HG02610 (cell line): ENCODE results near the gene TIMM23.
A peak's percentile ranks its signal among the peaks of the same experiment; 100 is the strongest.
"Not testable (repeated sequence)": the region's sequence is repeated elsewhere in the genome, so short reads cannot be mapped to it uniquely, and the experiment has no call there.

Source experiments
- ATAC-seq: cut with Tn5 transposase; IDR thresholded peaks from one replicate; pipeline ENCODE4 v1.9.1; 2021; ENCODE audit warnings: mild to moderate bottlenecking, moderate library complexity; ENCODE audit not compliant: unreplicated experiment

TIMM23 gene

DNA sequence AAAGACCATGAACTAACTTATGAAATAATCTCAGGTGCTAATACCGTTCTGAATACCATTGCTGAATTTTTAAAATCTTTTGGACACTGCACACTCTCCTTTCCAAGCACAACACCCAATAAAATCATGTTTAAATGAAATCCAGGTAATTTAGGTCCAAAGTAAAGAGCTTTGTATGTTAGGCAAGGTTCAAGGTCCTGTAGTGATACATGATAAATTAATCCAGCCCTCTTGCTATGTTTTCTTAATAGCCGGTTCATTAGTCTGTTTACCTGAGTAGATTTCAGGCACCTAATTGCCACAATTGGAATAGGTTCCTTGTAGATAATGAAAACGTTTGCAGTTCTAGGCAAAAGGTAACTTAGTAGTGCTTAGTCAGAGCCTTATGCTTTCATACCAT is 13.3 kb downstream of the TIMM23 start:
- ATAC-seq, result not testable (repeated sequence)

DNA sequence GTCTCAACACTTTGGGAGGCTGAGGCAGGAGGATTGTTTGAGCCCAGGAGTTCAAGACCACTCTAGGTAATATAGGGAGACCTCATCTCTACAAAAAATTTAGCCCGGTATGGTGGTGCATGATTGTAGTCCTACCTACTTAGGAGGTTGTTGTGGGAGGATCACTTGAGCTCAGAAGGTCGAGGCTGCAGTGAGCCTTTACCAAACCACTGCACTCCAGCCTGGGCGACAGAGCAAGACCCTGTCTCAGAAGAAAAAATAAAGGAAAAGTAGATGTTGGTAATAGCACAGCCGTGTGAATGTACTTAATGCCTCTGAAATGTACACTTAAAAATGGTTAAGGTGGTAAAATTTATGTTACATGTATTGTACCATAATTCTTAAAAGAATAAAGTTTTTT is 25.3 kb downstream of the TIMM23 start:
- no peak for ATAC-seq

DNA sequence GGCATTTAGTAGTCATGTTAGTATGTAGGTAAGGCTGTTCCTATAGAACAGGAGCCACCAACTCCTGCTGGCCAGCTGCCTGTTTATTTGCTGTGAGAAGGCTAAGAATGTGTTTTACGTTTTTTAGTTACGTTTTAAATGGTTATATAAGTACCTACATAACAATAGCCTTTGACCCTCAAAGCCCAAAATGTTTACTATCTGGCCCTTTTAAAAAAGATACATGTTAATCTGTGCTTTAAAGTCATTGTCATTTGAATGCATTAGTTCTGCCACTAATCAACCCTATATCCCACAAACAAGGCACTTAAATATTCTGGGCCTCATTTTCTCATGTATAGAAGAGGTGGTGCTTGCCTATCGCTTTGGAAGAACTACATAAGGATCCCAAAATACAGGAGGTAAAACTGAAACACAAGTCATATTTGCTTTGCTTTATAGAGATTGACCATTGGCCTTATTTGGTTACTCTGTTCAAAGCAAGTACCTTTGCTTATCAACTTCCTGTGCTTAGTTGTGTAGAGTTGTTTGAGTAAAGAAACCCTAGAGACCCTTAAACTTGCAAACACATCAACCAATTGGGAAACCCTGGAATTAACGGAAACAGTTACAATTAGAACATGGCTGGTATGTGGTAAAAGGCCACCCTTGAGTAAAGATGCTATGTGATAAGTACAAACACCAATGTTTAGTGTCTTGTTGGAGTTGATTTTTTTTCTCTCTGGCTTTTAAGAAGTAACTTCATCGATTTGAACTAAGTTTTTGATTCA is 25.9 kb downstream of the TIMM23 start:
- no peak for ATAC-seq

DNA sequence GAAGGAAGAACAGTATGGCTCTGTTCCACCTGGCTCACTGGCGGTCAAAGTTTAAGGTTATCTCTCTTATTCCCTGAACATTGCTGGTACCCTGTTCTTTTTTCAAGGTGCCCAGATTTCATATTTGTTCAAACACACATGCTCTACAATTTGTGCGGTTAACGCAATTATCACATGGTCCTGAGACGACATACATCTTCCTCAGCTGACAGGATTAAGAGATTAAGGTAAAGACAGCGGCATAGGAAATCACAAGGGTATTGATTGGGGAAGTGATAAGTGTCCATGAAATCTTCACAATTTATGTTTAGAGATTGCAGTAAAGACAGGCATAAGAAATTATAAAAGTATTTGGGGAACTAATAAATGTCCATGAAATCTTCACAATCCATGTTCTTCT is 27.7 kb downstream of the TIMM23 start:
- ATAC-seq, result not testable (repeated sequence)

DNA sequence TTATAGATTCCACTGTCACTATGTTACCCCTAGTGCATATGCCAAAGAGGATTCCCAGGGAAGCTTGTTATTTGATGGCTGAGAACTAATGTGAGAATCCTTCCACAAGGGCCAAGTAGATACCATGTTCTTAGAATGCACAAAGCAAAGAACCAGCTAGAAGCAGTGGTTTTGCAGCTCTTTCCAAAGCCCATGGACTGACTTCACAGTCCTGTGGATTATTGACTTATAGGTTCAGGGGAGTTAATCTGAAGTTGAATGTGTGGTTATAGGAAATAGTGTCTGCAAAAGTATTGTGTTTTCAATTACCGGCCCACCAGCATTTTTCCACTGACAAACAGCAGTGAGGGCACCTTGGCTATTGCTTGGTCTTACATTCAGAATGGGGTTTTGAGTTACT is 28.2 kb downstream of the TIMM23 start:
- ATAC-seq, result no peak

DNA sequence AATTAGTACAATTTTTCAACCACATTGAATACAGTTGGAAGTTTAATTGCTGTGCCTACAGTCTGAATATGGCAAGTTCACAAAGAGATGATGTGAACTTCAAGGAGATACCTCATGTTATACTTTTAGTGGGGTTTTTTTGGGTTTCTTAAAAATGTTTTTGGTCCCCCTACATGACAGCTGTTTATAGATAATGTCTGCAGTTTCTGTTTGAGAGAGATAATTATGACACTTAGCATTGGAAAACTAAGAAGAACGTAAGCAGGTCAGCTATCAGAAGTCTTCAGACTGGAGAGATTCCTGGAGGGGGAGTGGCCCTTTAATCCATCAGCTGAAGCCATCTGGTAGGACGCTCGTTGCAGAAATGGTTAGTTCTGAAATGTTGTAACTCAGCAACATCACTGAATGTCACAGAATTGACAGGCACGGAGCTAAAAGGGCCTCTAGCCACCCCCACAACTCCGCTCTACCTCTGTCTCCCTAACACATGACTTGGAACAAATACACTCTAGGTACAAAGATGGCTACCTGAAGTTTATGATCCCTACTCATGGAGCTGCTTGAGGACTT is 29.0 kb downstream of the TIMM23 start:
- no peak for ATAC-seq

DNA sequence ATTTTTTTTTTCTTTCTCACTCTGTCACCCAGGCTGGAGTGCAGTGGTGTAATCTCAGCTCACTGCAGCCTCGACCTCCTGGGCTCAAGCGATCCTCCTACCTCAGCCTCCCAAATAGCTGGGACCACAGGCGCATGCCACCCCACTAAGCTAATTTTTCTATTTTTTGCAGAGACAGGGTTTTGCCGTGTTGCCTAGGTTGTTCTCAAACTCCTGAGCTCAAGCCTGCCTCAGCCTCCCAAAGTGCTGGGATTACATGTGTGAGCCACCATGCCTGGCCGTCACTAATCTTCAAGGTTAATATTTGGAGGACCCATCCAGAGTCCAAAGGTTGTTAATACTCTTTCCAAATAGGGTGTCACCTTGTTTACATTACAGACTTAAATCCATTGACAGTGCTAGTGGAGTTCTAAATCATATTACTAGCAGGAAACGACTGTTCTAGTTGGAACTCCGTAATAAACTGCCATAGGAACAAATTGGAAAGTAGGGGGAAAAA is 29.9 kb downstream of the TIMM23 start:
- not testable (repeated sequence) for ATAC-seq

DNA sequence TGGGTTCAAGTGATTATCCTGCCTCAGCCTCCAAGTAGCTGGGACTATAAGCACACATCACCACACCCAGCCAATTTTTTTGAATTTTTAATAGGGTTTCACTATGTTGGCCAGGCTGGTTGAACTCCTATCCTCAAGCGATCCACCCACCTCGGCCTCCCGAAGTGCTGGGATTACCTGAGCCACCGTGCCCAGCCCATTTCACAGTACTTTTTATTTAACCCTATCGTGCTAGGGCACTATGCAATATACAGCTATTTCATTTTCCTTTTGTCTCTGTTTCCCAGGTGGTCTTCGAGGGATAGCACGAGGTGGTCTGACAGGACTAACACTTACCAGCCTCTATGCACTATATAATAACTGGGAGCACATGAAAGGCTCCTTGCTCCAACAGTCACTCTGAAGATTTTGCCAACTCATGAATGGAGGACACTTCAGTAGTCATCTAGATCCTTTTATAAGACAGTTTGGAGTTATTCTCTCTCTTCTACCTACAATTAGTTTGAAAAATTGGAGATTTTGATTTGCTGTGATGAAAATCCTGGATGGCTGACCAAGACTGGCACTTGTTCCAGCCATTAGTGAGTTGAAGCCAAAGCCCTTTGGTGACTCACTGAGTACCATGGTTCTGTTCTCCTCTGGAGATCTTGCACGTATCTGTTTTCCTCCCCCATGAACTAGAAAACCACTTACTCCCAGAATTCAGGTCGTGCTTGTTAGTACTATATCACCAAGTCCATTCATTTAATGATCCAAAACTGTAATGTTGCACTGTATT is 30.8 kb downstream of the TIMM23 start:
- no peak for ATAC-seq

DNA sequence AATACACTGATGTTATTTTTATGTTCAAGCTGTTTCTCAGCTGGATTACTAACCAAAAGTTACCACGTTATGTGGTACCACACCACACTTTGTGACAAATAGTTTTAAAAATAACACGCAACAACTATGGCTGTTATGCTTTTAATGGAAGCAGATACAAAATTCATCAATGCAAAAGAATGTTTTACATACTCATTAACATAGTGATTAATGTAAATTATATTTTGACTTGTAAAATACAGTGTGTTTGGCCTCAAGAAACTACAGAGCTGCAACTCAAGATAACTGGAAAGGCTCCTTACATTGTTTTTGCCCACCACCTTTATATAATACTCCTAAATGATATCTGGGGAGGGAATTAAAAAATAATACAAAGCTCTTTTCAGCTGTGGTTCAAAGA is 32.7 kb downstream of the TIMM23 start:
- no peak for ATAC-seq

DNA sequence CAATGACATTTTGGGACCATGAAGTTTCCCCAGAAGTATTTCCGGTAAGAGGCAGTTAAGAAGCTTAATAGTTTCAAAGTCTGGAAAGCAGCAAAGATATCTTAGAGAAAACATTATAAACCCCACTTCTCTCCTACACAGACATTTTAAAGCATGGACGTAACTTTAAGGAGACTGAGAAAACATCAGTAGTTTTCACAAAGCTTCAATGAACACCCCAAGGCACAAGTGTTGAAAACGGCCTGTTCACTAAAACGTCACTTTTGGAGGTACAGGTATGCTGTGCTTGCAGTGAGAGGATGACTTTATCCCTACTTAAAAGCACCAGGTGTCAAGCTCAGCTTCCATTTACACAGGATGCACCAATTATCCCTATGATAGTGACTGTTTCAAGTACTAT is 33.1 kb downstream of the TIMM23 start:
- ATAC-seq, result no peak

DNA sequence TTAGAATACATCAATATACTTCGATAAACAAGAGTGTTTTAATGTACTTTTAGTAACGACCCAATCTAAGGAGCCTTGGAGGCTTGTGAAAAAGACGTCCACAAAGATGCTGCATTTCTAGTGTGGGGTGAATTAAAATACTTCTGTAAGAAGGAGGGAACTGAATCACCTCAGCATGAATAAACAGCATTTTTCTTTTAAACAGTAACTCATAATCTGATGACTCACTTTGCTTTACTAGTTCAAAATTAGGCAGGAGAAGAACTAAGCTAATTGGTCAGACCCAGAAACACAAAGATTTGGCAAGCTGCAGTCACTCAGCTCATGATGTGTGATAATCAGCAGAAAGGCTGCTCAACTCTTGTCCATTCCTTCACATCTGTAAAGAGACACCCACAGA is 33.9 kb downstream of the TIMM23 start:
- ATAC-seq, result no peak

DNA sequence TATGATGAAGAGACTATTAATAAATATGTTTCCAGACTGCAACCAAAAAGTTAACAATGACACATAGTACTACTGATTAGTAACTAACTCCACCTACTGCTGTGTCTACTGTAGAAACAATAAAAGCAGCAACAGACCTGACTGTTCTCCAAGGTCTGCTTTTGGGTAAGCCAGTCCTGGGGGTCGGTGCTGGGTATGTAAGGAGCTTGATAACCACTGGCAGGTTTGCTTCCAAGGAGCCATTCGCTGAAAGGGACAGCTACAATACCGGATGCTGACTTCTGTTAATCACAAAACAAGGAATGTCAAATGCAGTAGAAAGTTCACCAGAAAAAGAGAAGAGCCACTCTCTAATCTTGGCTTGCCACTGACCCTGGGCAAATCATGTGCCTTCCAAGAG is 40.5 kb downstream of the TIMM23 start:
- no peak for ATAC-seq

DNA sequence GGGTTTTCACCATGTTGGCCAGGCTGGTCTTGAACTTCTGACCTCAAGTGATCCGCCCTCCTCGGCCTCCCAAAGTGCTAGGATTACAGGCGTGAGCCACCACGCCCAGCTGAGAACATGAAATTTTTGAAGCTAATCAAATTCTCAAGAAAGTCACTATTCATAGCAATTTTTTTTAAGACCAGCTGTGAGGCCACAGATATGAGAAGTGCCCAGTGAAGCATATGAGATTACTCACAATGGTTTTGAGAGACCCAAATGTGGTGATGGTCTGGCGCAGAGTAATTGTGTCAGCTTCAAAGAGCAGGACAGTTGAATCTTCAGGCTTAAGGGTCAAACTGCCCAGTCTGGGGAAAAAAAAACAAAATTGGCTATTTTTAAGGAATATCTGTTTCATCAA is 41.9 kb downstream of the TIMM23 start:
- ATAC-seq, result peak; percentile 59

DNA sequence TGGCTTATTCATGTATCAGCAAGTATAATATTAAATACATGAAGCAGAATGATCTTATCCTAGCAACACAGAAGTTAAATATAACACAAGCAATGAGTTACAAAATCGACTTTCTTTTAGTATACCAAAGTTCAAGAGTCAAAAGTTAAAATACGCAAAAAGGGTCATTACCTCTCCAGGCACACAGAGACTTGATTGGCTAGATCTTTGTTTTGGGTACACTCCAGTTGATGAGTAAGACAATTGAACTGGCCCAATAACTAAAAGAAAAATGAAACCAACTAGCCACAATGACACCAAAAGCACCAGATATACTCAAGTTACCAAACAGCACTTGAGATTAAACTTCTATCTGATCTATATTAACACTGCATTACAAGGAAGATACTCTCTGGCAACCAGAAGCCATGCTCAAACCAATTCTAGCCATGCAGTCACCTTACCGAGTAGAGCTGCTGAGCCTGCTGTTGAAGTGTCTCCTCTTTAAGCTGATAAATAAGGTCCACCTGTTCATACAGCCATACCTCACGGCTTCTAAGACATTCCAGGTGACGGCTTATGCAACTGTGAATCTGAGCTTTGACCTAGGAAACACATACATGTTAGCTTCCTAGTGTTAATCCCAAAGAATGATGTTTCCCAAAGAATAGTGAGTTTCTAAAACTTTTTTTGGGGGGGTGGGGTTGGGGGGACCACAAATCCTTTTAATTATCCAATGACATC is 42.6 kb downstream of the TIMM23 start:
- ATAC-seq, result no peak

DNA sequence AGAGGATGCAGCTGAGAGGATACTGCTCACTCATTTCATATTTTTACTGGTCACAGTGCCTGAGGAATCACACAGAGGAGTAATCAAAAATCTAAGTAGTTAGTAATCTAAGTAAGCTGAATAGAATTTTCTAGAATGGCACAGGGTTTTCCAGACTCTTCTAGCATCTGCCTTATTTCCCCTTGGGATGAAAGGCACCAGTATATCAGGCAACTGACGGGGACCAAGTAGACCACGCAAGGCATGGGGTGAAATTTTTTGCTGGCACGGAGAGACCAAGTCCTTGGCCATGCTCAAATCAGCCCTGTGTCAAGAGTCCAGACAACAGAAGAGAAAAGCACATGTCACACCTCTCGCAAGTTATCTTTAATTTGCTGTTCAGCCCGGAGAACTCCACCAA is 43.9 kb downstream of the TIMM23 start:
- ATAC-seq, result no peak

DNA sequence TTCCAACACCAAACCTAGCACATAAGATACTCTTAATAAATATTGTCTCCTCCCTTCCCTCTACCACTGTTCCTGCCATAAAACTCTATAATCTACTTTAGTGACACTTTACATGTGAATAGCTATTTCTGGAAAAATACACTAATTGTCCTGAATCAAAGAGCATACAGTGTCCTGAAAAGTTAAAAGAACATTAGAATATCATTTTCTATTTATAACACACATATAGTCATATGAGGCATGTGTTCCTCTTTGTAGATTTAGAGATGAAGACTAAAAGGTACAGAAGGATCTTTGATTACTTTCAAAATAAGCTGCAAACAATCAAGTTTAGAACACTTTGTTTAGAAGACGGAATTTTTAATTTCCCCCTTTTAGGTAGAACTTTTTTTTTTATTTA is 44.5 kb downstream of the TIMM23 start:
- ATAC-seq, result no peak

DNA sequence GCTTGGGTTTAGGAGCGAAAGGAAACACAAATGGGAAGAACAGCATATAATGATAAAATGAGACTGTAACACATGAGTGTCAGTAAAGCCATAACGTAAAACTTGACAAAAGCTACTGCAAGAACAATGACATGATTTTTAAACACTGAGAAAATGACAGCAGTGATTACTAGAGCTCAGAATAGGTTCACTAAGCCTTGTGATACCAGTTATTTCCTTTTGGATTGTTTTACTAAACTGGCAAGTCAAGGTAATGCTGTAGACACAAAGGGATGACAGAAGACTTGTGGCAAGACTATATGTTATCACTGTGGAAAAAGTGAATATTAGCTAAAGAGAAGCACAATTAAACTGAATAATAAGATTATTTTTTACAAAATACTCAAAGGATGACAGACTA is 45.4 kb downstream of the TIMM23 start:
- ATAC-seq, result no peak

DNA sequence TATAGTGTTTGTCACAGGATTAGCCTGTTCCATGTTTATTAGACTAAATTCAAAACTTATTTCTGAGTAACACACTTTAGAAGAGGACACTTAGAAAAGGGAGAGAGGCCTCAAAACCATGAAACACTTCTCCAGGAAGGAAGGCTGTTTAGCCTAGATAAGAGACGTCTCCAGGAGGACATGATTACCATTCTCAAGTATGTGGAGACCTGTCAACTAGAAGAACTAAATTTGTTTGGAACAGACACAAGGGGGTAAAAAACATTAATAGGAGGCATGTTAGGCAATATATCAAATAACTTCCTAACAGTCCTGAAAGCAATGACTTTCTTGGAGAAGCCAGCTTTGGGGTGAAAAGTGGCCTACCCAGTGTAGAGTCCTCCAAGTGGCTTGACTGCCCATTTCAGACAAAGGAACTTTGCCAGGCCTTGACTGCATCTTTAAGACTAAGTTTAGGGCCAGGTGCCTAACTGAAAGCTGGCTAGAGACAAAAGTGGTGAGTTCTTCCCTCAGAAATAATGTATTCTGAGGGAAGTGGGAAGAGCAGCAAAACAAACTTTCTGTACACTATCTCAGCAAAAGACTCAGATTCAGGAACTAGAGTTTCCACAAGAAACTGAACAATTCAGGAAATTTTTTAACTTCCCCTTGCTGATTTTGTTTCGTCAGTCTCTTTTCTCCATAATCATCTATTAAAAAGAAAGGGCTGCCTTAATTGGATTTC is 46.3 kb downstream of the TIMM23 start:
- ATAC-seq, result no peak

DNA sequence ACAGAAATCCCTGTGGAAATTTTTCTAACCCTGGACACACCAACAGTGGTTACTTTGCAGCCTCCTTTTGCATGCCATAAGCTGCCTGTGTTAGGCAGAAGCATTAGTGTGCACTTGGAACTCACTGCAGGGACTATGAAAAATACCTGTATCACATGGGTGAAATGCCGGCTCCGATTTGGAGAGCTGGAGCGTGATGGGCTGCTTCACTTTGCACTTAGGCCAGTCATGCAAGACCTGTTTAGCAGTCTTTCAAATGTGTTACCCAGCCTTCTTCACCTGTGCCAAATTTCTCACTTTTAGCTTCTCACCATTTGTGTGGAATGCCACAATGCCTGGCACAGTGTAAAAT is 46.9 kb downstream of the TIMM23 start:
- no peak for ATAC-seq

DNA sequence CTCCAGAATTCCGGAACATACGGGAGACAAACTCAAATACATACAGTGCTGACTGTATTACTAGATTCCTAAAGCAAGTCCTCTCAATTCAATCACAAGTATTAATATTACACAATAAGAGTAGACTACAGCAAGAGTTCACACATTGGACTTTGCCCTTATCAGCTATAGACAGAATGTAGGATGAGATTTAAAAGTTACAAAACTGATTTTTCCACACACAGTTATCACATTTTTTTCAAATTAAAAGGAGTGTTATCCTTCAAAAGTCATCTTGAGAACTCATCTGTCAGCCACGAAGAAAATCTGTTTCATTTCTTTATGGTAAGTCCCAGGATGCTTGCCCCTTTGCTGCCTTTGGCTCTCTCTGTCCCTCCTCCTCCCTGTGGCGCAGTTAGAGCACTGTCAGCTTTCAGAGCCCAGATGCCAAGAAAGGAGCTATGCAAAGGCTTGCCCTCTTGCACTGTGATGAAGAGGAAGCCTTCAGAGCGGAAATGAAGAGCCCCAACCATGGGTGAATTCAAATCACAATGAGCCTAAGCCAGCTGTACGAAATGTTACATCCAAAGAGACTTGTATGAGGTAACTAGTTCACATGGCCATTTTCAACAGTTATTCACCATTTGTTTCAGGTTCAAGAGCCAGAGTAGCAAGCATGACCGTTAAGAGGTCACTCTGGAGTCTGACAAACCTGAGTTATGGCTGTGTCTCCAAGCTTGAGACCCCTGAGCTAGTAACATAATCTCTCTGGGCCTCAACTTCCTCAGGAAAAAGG is 47.5 kb downstream of the TIMM23 start:
- ATAC-seq, result no peak
